H9 (cell line): ENCODE measurements around the gene CLDN10. TPM values are rescaled to one million over a fixed set of nuclear protein-coding genes. Genes with fewer than 3 reads are reported as not detected.

ENCODE experiments used
- DNase-seq: peaks from one replicate; pipeline ENCODE4 v3.0.0-alpha.2; 2017
- H2AFZ ChIP-seq: one replicate; pipeline ENCODE4 v1.6.1; 2013; ENCODE audit warnings: mild to moderate bottlenecking, low read length, control low read depth, moderate library complexity
- H2AK5ac ChIP-seq: 2 replicates; pipeline ENCODE4 v1.6.1; 2013; ENCODE audit warnings: low read length, control low read depth, mixed read lengths; ENCODE audit not compliant: insufficient read length
- H2BK120ac ChIP-seq: one replicate; pipeline ENCODE4 v1.6.1; 2013; ENCODE audit warnings: low read depth, mild to moderate bottlenecking, low read length, control low read depth, inconsistent platforms; ENCODE audit not compliant: poor library complexity, severe bottlenecking
- H2BK12ac ChIP-seq: 2 replicates; pipeline ENCODE4 v1.6.1; 2013; ENCODE audit warnings: low read length, control low read depth, mixed read lengths, low read depth; ENCODE audit not compliant: insufficient read length
- H2BK15ac ChIP-seq: 2 replicates; pipeline ENCODE4 v1.6.1; 2013; ENCODE audit warnings: low read depth, low read length, control low read depth
- H2BK20ac ChIP-seq: one replicate; pipeline ENCODE4 v1.6.1; 2013; ENCODE audit warnings: low read depth, mild to moderate bottlenecking, low read length, control low read depth, inconsistent platforms; ENCODE audit not compliant: poor library complexity, severe bottlenecking
- H2BK5ac ChIP-seq: 2 replicates; pipeline ENCODE4 v1.6.1; 2013; ENCODE audit warnings: low read length, control low read depth, mixed read lengths; ENCODE audit not compliant: insufficient read length
- H3K14ac ChIP-seq: 2 replicates; pipeline ENCODE4 v1.6.1; 2013; ENCODE audit warnings: low read length, control low read depth; ENCODE audit not compliant: insufficient read depth
- H3K18ac ChIP-seq: 2 replicates; pipeline ENCODE4 v1.6.1; 2013; ENCODE audit warnings: low read depth, mild to moderate bottlenecking, mixed read lengths, low read length, control low read depth; ENCODE audit not compliant: insufficient read length
- H3K23ac ChIP-seq: 2 replicates; pipeline ENCODE4 v1.6.1; 2013; ENCODE audit warnings: low read length, control low read depth, mixed read lengths, low read depth; ENCODE audit not compliant: insufficient read length
- H3K23me2 ChIP-seq: 2 replicates; pipeline ENCODE4 v1.6.1; 2013; ENCODE audit warnings: low read depth, mild to moderate bottlenecking, mixed read lengths, low read length, control low read depth; ENCODE audit not compliant: insufficient read length, poor library complexity, severe bottlenecking
- H3K27ac ChIP-seq: 2 replicates; pipeline ENCODE4 v1.5.1; 2013; ENCODE audit warnings: low read length, control low read depth, mixed read lengths, low read depth; ENCODE audit not compliant: insufficient read length
- H3K27me3 ChIP-seq: 2 replicates; pipeline ENCODE4 v1.6.1; 2013; ENCODE audit warnings: low read length, control low read depth, inconsistent platforms; ENCODE audit not compliant: insufficient read depth
- H3K4ac ChIP-seq: 2 replicates; pipeline ENCODE4 v1.6.1; 2013; ENCODE audit warnings: low read depth, mild to moderate bottlenecking, control low read depth, inconsistent platforms, low read length, moderate library complexity
- H3K4me1 ChIP-seq: 2 replicates; pipeline ENCODE4 v1.6.1; 2013; ENCODE audit warnings: low read length, control low read depth, inconsistent platforms; ENCODE audit not compliant: insufficient read depth
- H3K4me2 ChIP-seq: 2 replicates; pipeline ENCODE4 v1.6.1; 2013; ENCODE audit warnings: low read length, control low read depth, mixed read lengths; ENCODE audit not compliant: insufficient read length, insufficient read depth
- H3K56ac ChIP-seq: 2 replicates; pipeline ENCODE4 v1.6.1; 2013; ENCODE audit warnings: low read depth, mild to moderate bottlenecking, mixed read lengths, low read length, control low read depth; ENCODE audit not compliant: insufficient read length
- H3K79me1 ChIP-seq: 2 replicates; pipeline ENCODE4 v1.6.1; 2013; ENCODE audit warnings: low read depth, mild to moderate bottlenecking, moderate library complexity, low read length, control low read depth, inconsistent platforms; ENCODE audit not compliant: insufficient read depth, poor library complexity, severe bottlenecking
- H3K79me2 ChIP-seq: 2 replicates; pipeline ENCODE4 v1.6.1; 2013; ENCODE audit warnings: low read length, control low read depth, inconsistent platforms; ENCODE audit not compliant: insufficient read depth
- H3K9ac ChIP-seq: 2 replicates; pipeline ENCODE4 v1.6.1; 2013; ENCODE audit warnings: low read length, control low read depth, mixed read lengths; ENCODE audit not compliant: insufficient read length; ENCODE audit errors: extremely low read depth
- H3K9me3 ChIP-seq: one replicate; pipeline ENCODE4 v1.6.1; 2013; ENCODE audit warnings: low read depth, low read length, inconsistent platforms; ENCODE audit not compliant: control insufficient read depth
- H3T11ph ChIP-seq: one replicate; pipeline ENCODE4 v1.6.1; 2013; ENCODE audit warnings: mild to moderate bottlenecking, low read length, control low read depth, inconsistent platforms
- H4K20me1 ChIP-seq: one replicate; pipeline ENCODE4 v1.6.1; 2013; ENCODE audit not compliant: control insufficient read depth, insufficient read length, insufficient read depth
- H4K5ac ChIP-seq: 2 replicates; pipeline ENCODE4 v1.6.1; 2013; ENCODE audit warnings: low read depth, mild to moderate bottlenecking, mixed read lengths, low read length, control low read depth; ENCODE audit not compliant: insufficient read length
- H4K8ac ChIP-seq: replicated peaks from 2 replicates; pipeline ENCODE4 v1.6.1; 2013; ENCODE audit warnings: low read length, control low read depth, mixed read lengths, low read depth; ENCODE audit not compliant: insufficient read length
- H4K91ac ChIP-seq: 2 replicates; pipeline ENCODE4 v1.6.1; 2013; ENCODE audit warnings: low read depth, mild to moderate bottlenecking, moderate library complexity, mixed read lengths, low read length, control low read depth; ENCODE audit not compliant: insufficient read length
- H3K27ac Mint-ChIP-seq, 3 experiments: 2 replicates in 2 of 3; 3 replicates in 1 of 3; pipeline ENCODE4 v1.8.0; 2020 to 2021; ENCODE audit warnings: mixed read lengths in 3 of 3, mild to moderate bottlenecking in 1 of 3, moderate library complexity in 1 of 3
- H3K27me3 Mint-ChIP-seq: 2 replicates; pipeline ENCODE4 v1.8.0; 2021; ENCODE audit warnings: low read depth, mild to moderate bottlenecking, moderate library complexity, mixed read lengths
- H3K36me3 Mint-ChIP-seq, 3 experiments: 2 replicates in 2 of 3; 3 replicates in 1 of 3; pipeline ENCODE4 v1.8.0; 2020 to 2021; ENCODE audit warnings: low read depth in 3 of 3, mixed read lengths in 3 of 3; ENCODE audit not compliant: insufficient read depth in 1 of 3
- H3K4me1 Mint-ChIP-seq, 2 experiments: 2 replicates each; pipeline ENCODE4 v1.8.0; 2020; ENCODE audit warnings: mixed read lengths in 2 of 2
- H3K4me3 Mint-ChIP-seq, 2 experiments: 2 replicates in 1 of 2; 3 replicates in 1 of 2; pipeline ENCODE4 v1.8.0; 2020 to 2021; ENCODE audit warnings: mild to moderate bottlenecking in 2 of 2, mixed read lengths in 2 of 2, moderate library complexity in 1 of 2
- H3K9me3 Mint-ChIP-seq, 2 experiments: 2 replicates in 1 of 2; 3 replicates in 1 of 2; pipeline ENCODE4 v1.8.0; 2020; ENCODE audit warnings: mild to moderate bottlenecking in 2 of 2, mixed read lengths in 2 of 2, moderate library complexity in 1 of 2
- WGBS: extraction: QIAGEN DNeasy Blood & Tissue Kit; methylation state at CpG from one replicate; pipeline ENCODE4 v1.1.7; 2013; ENCODE audit warnings: missing lambda C conversion rate, low lambda C conversion rate, mixed read lengths; ENCODE audit not compliant: insufficient read length; ENCODE audit errors: extremely low coverage; 5-methylcytosine and 5-hydroxymethylcytosine counted together
- total RNA-seq: library from RNA; stranded (reverse); gene quantifications from 2 replicates; pipeline ENCODE4 v1.2.1, GENCODE V29; 2021
- TF ChIP-seq, protein P1 (sequence below): fragments of 200-600 bp; sonication (generic); conservative IDR thresholded peaks from 3 replicates; pipeline ENCODE4 v1.8.0; 2021; ENCODE audit warnings: antibody characterized with exemption, mild to moderate bottlenecking

The CLDN10 gene
- total RNA-seq, 1 experiment from 2014 or later = 20.7 TPM

GRCh38 chr13:95568131-95568530 lies 15.6 kb downstream of the CLDN10 start:
- no peak overlapping the region for H2BK20ac ChIP-seq
- no peak overlapping the region for H4K91ac ChIP-seq
- Mint-ChIP-seq H3K27me3 (no peaks in the 10 kb centered on the region), H3K4me3 (no peak overlapping the region), H3K27ac (no peak overlapping the region), H3K36me3 (peaks cover 11 to 28% (median 18%) of the 10 kb centered on the region in 3 experiments; a peak in 5 of 7 replicates), H3K4me1 (peaks cover 5% of the 10 kb centered on the region in 2 experiments; a peak in 3 of 4 replicates), H3K9me3 (no peaks in the 10 kb centered on the region; a peak in 1 of 5 replicates)
- no peak overlapping the region for H4K8ac ChIP-seq
- H2BK120ac ChIP-seq = no peak overlapping the region
- no peak overlapping the region for H3K9ac ChIP-seq
- no peak overlapping the region for H3K56ac ChIP-seq
- no peaks in the 10 kb centered on the region for H3K23me2 ChIP-seq
- no peaks in the 10 kb centered on the region for H3K79me2 ChIP-seq
- no peak overlapping the region for H4K5ac ChIP-seq
- no CpG with 5 or more reads among the region's 2 CpGs for WGBS
- no peak overlapping the region for H2AK5ac ChIP-seq
- H3T11ph ChIP-seq = no peak overlapping the region
- no peaks in the 10 kb centered on the region for H3K79me1 ChIP-seq
- no peak overlapping the region for H3K4me2 ChIP-seq
- H3K27ac ChIP-seq = no peak overlapping the region
- H2BK5ac ChIP-seq = no peak overlapping the region
- H3K14ac ChIP-seq = no peak overlapping the region
- DNase-seq = no peak
- no peak overlapping the region for H3K18ac ChIP-seq
- H3K4ac ChIP-seq = no peak overlapping the region
- no peak overlapping the region for H2AFZ ChIP-seq
- no peaks in the 10 kb centered on the region for H4K20me1 ChIP-seq
- H3K23ac ChIP-seq = no peak overlapping the region
- H2BK15ac ChIP-seq = no peak overlapping the region
- no peaks in the 10 kb centered on the region for H3K27me3 ChIP-seq
- H3K9me3 ChIP-seq = no peaks in the 10 kb centered on the region
- no peak overlapping the region for H2BK12ac ChIP-seq
- no peaks in the 10 kb centered on the region for H3K4me1 ChIP-seq
- TF ChIP-seq, protein P1, sequence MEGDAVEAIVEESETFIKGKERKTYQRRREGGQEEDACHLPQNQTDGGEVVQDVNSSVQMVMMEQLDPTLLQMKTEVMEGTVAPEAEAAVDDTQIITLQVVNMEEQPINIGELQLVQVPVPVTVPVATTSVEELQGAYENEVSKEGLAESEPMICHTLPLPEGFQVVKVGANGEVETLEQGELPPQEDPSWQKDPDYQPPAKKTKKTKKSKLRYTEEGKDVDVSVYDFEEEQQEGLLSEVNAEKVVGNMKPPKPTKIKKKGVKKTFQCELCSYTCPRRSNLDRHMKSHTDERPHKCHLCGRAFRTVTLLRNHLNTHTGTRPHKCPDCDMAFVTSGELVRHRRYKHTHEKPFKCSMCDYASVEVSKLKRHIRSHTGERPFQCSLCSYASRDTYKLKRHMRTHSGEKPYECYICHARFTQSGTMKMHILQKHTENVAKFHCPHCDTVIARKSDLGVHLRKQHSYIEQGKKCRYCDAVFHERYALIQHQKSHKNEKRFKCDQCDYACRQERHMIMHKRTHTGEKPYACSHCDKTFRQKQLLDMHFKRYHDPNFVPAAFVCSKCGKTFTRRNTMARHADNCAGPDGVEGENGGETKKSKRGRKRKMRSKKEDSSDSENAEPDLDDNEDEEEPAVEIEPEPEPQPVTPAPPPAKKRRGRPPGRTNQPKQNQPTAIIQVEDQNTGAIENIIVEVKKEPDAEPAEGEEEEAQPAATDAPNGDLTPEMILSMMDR = no peak
